ENCODE measurements around the gene CXADR.

CXADR gene

GRCh38 chr21:17602874-17603273, 90.0 kb downstream of the CXADR start:
- TF ChIP-seq, protein P1, sequence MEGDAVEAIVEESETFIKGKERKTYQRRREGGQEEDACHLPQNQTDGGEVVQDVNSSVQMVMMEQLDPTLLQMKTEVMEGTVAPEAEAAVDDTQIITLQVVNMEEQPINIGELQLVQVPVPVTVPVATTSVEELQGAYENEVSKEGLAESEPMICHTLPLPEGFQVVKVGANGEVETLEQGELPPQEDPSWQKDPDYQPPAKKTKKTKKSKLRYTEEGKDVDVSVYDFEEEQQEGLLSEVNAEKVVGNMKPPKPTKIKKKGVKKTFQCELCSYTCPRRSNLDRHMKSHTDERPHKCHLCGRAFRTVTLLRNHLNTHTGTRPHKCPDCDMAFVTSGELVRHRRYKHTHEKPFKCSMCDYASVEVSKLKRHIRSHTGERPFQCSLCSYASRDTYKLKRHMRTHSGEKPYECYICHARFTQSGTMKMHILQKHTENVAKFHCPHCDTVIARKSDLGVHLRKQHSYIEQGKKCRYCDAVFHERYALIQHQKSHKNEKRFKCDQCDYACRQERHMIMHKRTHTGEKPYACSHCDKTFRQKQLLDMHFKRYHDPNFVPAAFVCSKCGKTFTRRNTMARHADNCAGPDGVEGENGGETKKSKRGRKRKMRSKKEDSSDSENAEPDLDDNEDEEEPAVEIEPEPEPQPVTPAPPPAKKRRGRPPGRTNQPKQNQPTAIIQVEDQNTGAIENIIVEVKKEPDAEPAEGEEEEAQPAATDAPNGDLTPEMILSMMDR (IDR thresholded peaks at IDR 0.05; ENCODE audit: low read depth, low read length, missing control alignments), result no peak
- DNase-seq (ENCODE audit: low read depth), result peak; percentile 58
- no peak overlapping the region for H3K4me3 ChIP-seq (ENCODE audit: low read depth, low read length)
- in situ Hi-C loops (cut with HindIII; ENCODE audit: low sequenced_read_pairs), result no loop called here

DNA sequence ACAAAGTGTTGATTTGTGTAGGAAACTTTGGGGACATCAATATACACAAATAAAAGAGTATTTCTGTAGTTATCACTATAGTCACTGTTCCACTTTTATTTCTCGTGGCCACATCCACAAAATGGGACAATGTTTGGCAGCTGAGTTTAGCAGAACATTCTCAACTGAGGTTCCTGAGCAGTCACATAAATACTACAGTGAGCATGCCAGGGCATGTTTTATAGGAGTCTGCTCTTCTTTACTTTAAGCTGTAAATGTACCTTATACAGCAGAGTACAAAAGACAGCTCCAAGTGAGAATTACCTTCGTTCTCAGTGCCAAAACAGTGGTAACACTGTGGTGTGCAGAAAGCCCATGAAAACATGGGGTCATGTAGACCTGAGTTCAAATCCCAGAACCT, 94.8 kb downstream of the CXADR start:
- in situ Hi-C loops (cut with HindIII; ENCODE audit: low sequenced_read_pairs), result no loop called here
- no peak overlapping the region for H3K4me3 ChIP-seq (ENCODE audit: low read depth, low read length)

GRCh38 chr21:17609681-17610080, 96.8 kb downstream of the CXADR start:
- TF ChIP-seq, protein P1 (IDR thresholded peaks at IDR 0.05; ENCODE audit: low read depth, low read length, missing control alignments), result no peak
- H3K4me3 ChIP-seq (ENCODE audit: low read depth, low read length), result no peak overlapping the region
- in situ Hi-C loops (cut with HindIII; ENCODE audit: low sequenced_read_pairs), result no loop called here
- no peak for DNase-seq (ENCODE audit: low read depth)

More for the DNA sequence above, 94.8 kb downstream of the CXADR start:
- DNase-seq (ENCODE audit: low read depth), result no peak
- TF ChIP-seq, protein P1 (IDR thresholded peaks at IDR 0.05; ENCODE audit: low read depth, low read length, missing control alignments), result no peak

DNA sequence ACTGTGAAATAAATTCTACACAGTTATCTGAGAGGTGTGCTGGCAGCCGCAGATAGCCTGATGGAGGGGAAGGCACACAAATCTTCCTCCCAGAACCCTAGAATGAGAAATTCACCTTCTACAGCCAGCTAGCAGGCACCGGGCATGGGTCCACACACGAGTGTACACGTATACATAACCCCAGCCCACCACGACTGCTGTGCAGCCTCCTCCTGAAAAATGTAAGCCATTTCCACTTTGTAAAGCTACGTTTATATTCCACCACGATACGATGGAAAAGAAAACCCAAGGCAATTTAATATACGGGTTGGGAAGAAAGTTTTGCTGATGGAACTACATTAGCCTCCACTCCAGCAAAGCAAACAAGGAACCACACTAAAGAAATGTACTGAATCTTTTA, 98.1 kb downstream of the CXADR start:
- TF ChIP-seq, protein P1 (IDR thresholded peaks at IDR 0.05; ENCODE audit: low read depth, low read length, missing control alignments), result no peak
- in situ Hi-C loops (cut with HindIII; ENCODE audit: low sequenced_read_pairs), result no loop called here
- DNase-seq (ENCODE audit: low read depth), result no peak
- H3K4me3 ChIP-seq (ENCODE audit: low read depth, low read length), result peak overlapping the region; percentile 92

DNA sequence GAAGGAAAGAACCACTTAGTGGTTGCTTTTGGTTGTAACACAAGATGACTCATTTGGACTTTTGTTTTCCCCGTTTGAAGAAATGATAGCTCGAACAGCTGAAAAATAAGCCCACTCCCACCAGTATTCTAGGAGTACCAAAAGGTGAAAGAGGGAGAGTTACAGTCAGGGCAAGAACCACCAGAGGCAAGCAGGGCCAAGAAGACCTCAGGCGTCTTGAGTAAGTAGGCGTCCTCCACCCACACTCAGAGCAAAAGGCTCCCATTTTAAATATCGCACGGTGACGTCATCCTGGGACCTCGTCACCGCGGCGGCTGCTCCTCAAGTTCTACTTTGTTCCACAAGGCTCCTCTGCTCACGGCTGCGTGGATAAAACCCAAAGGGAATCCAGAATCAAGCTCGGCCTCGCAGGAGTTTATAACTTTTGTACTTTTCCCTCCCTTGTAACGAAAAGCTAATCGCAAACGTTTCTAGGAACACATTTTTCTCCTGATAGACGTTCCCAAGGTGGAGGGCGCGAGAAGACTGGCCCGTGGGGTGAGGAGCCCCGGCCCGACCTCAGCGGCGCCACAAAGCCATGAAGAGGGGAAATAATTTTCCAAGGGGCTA, 98.7 kb downstream of the CXADR start:
- H3K4me3 ChIP-seq (ENCODE audit: low read depth, low read length), result peak overlapping the region; percentile 92
- TF ChIP-seq, protein P1 (IDR thresholded peaks at IDR 0.05; ENCODE audit: low read depth, low read length, missing control alignments), result no peak
- in situ Hi-C loops (cut with HindIII; ENCODE audit: low sequenced_read_pairs), result no loop called here
- DNase-seq (ENCODE audit: low read depth), result peak; percentile 85

DNA sequence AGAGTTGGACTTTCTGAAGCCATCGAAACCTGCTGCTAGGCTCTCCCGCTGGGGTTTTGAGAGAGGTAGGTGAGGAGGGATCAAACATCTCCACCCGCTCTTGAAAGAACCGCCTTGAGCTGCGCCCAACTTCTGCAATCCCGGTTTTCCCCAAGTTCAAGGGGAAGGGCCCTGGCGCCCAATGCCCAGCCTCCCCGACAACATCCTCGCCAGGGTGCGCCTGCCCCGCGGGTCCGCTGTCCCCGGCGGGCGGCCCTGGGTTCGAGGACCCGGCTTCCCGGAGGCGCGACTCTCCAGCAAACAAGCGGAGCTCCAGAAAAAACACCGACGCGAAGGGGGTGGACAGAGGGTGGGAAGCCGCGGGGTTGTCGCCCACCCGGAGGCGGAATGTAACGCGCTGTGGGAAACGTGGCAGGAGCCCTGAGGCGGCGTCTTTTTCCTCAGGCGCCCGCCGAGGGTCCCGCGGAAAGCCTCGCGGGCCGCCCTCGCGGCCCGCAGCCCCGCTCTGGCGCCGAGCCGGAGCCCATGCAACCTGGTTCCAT, 99.3 kb downstream of the CXADR start:
- H3K4me3 ChIP-seq (ENCODE audit: low read depth, low read length), result peak overlapping the region; percentile 92
- TF ChIP-seq, protein P1 (IDR thresholded peaks at IDR 0.05; ENCODE audit: low read depth, low read length, missing control alignments), result no peak
- no peak for DNase-seq (ENCODE audit: low read depth)
- in situ Hi-C loops (cut with HindIII; ENCODE audit: low sequenced_read_pairs), result no loop called here

Data from astrocyte of the cerebellum (primary cell).